ENCODE results near the gene ZNF670.

- TF ChIP-seq, protein P1, sequence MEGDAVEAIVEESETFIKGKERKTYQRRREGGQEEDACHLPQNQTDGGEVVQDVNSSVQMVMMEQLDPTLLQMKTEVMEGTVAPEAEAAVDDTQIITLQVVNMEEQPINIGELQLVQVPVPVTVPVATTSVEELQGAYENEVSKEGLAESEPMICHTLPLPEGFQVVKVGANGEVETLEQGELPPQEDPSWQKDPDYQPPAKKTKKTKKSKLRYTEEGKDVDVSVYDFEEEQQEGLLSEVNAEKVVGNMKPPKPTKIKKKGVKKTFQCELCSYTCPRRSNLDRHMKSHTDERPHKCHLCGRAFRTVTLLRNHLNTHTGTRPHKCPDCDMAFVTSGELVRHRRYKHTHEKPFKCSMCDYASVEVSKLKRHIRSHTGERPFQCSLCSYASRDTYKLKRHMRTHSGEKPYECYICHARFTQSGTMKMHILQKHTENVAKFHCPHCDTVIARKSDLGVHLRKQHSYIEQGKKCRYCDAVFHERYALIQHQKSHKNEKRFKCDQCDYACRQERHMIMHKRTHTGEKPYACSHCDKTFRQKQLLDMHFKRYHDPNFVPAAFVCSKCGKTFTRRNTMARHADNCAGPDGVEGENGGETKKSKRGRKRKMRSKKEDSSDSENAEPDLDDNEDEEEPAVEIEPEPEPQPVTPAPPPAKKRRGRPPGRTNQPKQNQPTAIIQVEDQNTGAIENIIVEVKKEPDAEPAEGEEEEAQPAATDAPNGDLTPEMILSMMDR (IDR thresholded peaks at IDR 0.05): no peak
- TF ChIP-seq POLR2A (IDR thresholded peaks at IDR 0.05): no peak
Observed at GRCh38 chr1:247114351-247115140, 35.9 kb upstream of the ZNF670 start.

All from vagina (tissue), 2 donors.